ENCODE data around the gene PRKN.

GRCh38 chr6:162560891-162561290 is 166.7 kb downstream of the PRKN start:
- TF ChIP-seq POLR2AphosphoS5 (IDR thresholded peaks at IDR 0.05; ENCODE audit: low read depth): no peak
- no peak for TF ChIP-seq EZH2 (IDR thresholded peaks at IDR 0.05; ENCODE audit: low read depth, unreplicated experiment)
- TF ChIP-seq CREB1 (CRISPR knock-in tag; IDR thresholded peaks at IDR 0.05; ENCODE audit: low read depth): no peak

All from GM23338 (cell line).